Measurements from ENCODE around the gene CDK14.

- TF ChIP-seq POLR2A (IDR thresholded peaks at IDR 0.05; ENCODE audit: low read depth, low read length) (no peak), POLR2AphosphoS5 (IDR thresholded peaks at IDR 0.05; ENCODE audit: low read depth, low read length) (no peak), TAF1 (IDR thresholded peaks at IDR 0.05; ENCODE audit: borderline replicate concordance, low read depth, low read length) (no peak)
Measured at GRCh38 chr7:90816511-90817142, 220.5 kb downstream of the CDK14 start.
